GM20000 (cell line): ENCODE measurements around the gene ST8SIA1.

Experiments
- DNase-seq: peaks from one replicate; pipeline ENCODE4 v3.0.0; 2012; ENCODE audit warnings: low spot score
- CTCF ChIP-seq: IDR thresholded peaks from 2 replicates; pipeline ENCODE4 v1.5.1; 2012; ENCODE audit warnings: mild to moderate bottlenecking, control low read depth; ENCODE audit errors: extremely low read depth, missing control alignments

The ST8SIA1 gene

GRCh38 chr12:22299294-22299912 is 35.1 kb downstream of the ST8SIA1 start:
- TF ChIP-seq CTCF = no peak
- DNase-seq = no peak

- no peak for TF ChIP-seq CTCF
These were observed 45.3 kb downstream of the ST8SIA1 start for GRCh38 chr12:22289250-22289649.

GRCh38 chr12:22287776-22288621 is 46.5 kb downstream of the ST8SIA1 start:
- no peak for DNase-seq
- TF ChIP-seq CTCF = no peak

More at GRCh38 chr12:22289250-22289649, 45.3 kb downstream of the ST8SIA1 start:
- DNase-seq = no peak

- no peak for DNase-seq
- TF ChIP-seq CTCF = no peak
These were observed 47.4 kb downstream of the ST8SIA1 start for GRCh38 chr12:22287101-22287500.

- DNase-seq = no peak
- no peak for TF ChIP-seq CTCF
These were observed 47.9 kb downstream of the ST8SIA1 start for GRCh38 chr12:22286569-22286968.

GRCh38 chr12:22285846-22286245 is 48.7 kb downstream of the ST8SIA1 start:
- no peak for DNase-seq
- no peak for TF ChIP-seq CTCF

- no peak for TF ChIP-seq CTCF
- DNase-seq = no peak
These were observed 49.6 kb downstream of the ST8SIA1 start for GRCh38 chr12:22284871-22285270.
